Measurements from ENCODE around the gene PRLR. TPM values are rescaled to one million over a fixed set of nuclear protein-coding genes. Genes with fewer than 3 reads are reported as not detected.

PRLR gene
- total and polyA plus RNA-seq, 2 experiments from 2014 or later: 0.31 to 2.2 TPM

DNA sequence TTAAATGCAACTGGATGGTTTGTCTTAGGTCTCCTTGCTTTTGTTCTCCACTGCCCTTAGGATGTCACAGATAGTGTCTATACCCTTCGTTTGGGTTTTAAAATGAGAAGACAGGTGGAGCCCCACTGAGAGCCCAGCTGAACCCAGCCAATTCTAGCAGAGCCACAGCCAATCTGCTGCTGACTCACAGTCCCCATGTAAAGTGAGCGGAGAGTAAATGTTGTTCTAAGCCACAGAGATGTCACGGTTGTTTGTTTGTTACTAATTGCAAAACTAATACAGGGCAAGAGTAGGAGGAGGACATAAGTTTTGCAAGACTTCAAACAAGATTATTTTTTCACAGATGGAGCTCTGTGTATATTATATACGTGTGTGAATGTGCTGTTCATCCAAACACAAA is 132.1 kb downstream of the PRLR start (continued):
- TF ChIP-seq, protein P1, sequence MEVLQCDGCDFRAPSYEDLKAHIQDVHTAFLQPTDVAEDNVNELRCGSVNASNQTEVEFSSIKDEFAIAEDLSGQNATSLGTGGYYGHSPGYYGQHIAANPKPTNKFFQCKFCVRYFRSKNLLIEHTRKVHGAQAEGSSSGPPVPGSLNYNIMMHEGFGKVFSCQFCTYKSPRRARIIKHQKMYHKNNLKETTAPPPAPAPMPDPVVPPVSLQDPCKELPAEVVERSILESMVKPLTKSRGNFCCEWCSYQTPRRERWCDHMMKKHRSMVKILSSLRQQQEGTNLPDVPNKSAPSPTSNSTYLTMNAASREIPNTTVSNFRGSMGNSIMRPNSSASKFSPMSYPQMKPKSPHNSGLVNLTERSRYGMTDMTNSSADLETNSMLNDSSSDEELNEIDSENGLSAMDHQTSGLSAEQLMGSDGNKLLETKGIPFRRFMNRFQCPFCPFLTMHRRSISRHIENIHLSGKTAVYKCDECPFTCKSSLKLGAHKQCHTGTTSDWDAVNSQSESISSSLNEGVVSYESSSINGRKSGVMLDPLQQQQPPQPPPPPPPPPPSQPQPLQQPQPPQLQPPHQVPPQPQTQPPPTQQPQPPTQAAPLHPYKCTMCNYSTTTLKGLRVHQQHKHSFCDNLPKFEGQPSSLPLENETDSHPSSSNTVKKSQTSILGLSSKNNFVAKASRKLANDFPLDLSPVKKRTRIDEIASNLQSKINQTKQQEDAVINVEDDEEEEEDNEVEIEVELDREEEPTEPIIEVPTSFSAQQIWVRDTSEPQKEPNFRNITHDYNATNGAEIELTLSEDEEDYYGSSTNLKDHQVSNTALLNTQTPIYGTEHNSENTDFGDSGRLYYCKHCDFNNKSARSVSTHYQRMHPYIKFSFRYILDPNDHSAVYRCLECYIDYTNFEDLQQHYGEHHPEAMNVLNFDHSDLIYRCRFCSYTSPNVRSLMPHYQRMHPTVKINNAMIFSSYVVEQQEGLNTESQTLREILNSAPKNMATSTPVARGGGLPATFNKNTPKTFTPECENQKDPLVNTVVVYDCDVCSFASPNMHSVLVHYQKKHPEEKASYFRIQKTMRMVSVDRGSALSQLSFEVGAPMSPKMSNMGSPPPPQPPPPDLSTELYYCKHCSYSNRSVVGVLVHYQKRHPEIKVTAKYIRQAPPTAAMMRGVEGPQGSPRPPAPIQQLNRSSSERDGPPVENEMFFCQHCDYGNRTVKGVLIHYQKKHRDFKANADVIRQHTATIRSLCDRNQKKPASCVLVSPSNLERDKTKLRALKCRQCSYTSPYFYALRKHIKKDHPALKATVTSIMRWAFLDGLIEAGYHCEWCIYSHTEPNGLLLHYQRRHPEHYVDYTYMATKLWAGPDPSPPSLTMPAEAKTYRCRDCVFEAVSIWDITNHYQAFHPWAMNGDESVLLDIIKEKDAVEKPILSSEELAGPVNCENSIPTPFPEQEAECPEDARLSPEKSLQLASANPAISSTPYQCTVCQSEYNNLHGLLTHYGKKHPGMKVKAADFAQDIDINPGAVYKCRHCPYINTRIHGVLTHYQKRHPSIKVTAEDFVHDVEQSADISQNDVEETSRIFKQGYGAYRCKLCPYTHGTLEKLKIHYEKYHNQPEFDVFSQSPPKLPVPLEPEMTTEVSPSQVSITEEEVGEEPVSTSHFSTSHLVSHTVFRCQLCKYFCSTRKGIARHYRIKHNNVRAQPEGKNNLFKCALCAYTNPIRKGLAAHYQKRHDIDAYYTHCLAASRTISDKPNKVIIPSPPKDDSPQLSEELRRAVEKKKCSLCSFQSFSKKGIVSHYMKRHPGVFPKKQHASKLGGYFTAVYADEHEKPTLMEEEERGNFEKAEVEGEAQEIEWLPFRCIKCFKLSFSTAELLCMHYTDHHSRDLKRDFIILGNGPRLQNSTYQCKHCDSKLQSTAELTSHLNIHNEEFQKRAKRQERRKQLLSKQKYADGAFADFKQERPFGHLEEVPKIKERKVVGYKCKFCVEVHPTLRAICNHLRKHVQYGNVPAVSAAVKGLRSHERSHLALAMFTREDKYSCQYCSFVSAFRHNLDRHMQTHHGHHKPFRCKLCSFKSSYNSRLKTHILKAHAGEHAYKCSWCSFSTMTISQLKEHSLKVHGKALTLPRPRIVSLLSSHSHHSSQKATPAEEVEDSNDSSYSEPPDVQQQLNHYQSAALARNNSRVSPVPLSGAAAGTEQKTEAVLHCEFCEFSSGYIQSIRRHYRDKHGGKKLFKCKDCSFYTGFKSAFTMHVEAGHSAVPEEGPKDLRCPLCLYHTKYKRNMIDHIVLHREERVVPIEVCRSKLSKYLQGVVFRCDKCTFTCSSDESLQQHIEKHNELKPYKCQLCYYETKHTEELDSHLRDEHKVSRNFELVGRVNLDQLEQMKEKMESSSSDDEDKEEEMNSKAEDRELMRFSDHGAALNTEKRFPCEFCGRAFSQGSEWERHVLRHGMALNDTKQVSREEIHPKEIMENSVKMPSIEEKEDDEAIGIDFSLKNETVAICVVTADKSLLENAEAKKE (CRISPR knock-in tag; IDR thresholded peaks at IDR 0.05): no peak
- TF ChIP-seq POLR2AphosphoS5 (IDR thresholded peaks at IDR 0.05; ENCODE audit: low read depth) (no peak), EZH2phosphoT487 (IDR thresholded peaks at IDR 0.05; ENCODE audit: unreplicated experiment) (no peak), STAT1 (IDR thresholded peaks at IDR 0.05; ENCODE audit: unreplicated experiment) (no peak), ZNF114 (CRISPR knock-in tag; IDR thresholded peaks at IDR 0.05) (no peak), ZNF331 (CRISPR knock-in tag; IDR thresholded peaks at IDR 0.05; ENCODE audit: low read depth) (no peak), CREB1 (CRISPR knock-in tag; IDR thresholded peaks at IDR 0.05; ENCODE audit: low read depth) (no peak), JUNB (IDR thresholded peaks at IDR 0.05; ENCODE audit: unreplicated experiment) (no peak)
- TF ChIP-seq, protein P2, sequence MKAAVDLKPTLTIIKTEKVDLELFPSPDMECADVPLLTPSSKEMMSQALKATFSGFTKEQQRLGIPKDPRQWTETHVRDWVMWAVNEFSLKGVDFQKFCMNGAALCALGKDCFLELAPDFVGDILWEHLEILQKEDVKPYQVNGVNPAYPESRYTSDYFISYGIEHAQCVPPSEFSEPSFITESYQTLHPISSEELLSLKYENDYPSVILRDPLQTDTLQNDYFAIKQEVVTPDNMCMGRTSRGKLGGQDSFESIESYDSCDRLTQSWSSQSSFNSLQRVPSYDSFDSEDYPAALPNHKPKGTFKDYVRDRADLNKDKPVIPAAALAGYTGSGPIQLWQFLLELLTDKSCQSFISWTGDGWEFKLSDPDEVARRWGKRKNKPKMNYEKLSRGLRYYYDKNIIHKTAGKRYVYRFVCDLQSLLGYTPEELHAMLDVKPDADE (IDR thresholded peaks at IDR 0.05): no peak
- TF ChIP-seq, protein P3, sequence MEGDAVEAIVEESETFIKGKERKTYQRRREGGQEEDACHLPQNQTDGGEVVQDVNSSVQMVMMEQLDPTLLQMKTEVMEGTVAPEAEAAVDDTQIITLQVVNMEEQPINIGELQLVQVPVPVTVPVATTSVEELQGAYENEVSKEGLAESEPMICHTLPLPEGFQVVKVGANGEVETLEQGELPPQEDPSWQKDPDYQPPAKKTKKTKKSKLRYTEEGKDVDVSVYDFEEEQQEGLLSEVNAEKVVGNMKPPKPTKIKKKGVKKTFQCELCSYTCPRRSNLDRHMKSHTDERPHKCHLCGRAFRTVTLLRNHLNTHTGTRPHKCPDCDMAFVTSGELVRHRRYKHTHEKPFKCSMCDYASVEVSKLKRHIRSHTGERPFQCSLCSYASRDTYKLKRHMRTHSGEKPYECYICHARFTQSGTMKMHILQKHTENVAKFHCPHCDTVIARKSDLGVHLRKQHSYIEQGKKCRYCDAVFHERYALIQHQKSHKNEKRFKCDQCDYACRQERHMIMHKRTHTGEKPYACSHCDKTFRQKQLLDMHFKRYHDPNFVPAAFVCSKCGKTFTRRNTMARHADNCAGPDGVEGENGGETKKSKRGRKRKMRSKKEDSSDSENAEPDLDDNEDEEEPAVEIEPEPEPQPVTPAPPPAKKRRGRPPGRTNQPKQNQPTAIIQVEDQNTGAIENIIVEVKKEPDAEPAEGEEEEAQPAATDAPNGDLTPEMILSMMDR (conservative IDR thresholded peaks at IDR 0.05; ENCODE audit: low read depth in 2 of 2): no peak
